Right lobe of liver (tissue), 6 donors: ENCODE results near the gene RABGAP1. TPM values are rescaled to one million over a fixed set of nuclear protein-coding genes. Genes with fewer than 3 reads are reported as not detected.
A peak's percentile ranks its signal among the peaks of the same experiment; 100 is the strongest.

Experiments used
- ATAC-seq, 4 donors: fragments of 200-7000 bp; cut with Tn5 transposase; one replicate each; pipeline ENCODE4 v1.9.1; 2020; ENCODE audit warnings: mild to moderate bottlenecking in 4 of 4, moderate library complexity in 4 of 4
- DNase-seq, 3 donors: peaks; one replicate each; pipeline ENCODE4 v3.0.0-alpha.2; 2020
- H3K27ac ChIP-seq, 3 donors: fragments of 200-600 bp; one replicate each; pipeline ENCODE4 v1.8.0; 2022
- H3K27me3 ChIP-seq, 2 donors: fragments of 200-600 bp; one replicate each; pipeline ENCODE4 v1.8.0; 2022
- H3K36me3 ChIP-seq, 4 donors: fragments of 200-600 bp; sonication (generic) in 1 of 4; one replicate each; pipeline versions ENCODE4 v1.5.1 to v1.8.0; 2017 to 2022; ENCODE audit warnings: control low read depth in 1 of 4
- H3K4me1 ChIP-seq, 4 donors: fragments of 200-600 bp; sonication (generic) in 1 of 4; one replicate each; pipeline versions ENCODE4 v1.5.1 to v1.8.0; 2017 to 2022; ENCODE audit warnings: control low read depth in 1 of 4
- H3K4me3 ChIP-seq, 3 donors: fragments of 200-600 bp; one replicate each; pipeline ENCODE4 v1.8.0; 2022
- H3K9me3 ChIP-seq, 4 donors: fragments of 200-600 bp; sonication (generic) in 1 of 4; one replicate each; pipeline versions ENCODE4 v1.5.1 to v1.8.0; 2017 to 2022; ENCODE audit warnings: control low read depth in 1 of 4
- POLR2A ChIP-seq: fragments of 450-650 bp; IDR thresholded peaks from one replicate; pipeline ENCODE4 v1.6.1; 2017; ENCODE audit warnings: antibody characterized with exemption, mild to moderate bottlenecking
- WGBS: methylation state at CpG from one replicate; pipeline ENCODE4 v1.1.6; 2018; ENCODE audit warnings: low coverage, low lambda C conversion rate; ENCODE audit not compliant: insufficient coverage; ENCODE audit errors: missing lambda C conversion rate; 5-methylcytosine and 5-hydroxymethylcytosine counted together
- intact Hi-C, 2 donors: fragments of 100-400 bp; cut with DNase I; formaldehyde crosslinking; loops; one replicate each; pipeline versions ENCODE4 v1.11.2 to v1.14.1; 2022
- long read RNA-seq: library from polyadenylated mRNA; unstranded; transcript quantifications from one replicate; pipeline ENCODE4 v2.0.0, GENCODE V29; 2019
- total RNA-seq, 6 experiments: library from RNA; depleted of rRNA in 2 of 6; stranded (reverse); fragments of >200 nt in 2 of 6; fragmentation: NEBNext Ultra II Directional in 3 of 6; extraction: Animal tissue kit (Norgen Biotek cat#: 25700) in 3 of 6; gene quantifications; one replicate each; pipeline versions ENCODE4 v1.1.0 to v1.2.4, GENCODE V29; 2016 to 2023
- TF ChIP-seq, protein P1 (sequence below), 4 donors: fragments of 200-600 bp in 3 of 4; fragments of 450-650 bp in 1 of 4; IDR thresholded peaks; one replicate each; pipeline versions ENCODE4 v1.5.1 to v1.8.0; 2016 to 2022; ENCODE audit warnings: antibody characterized with exemption in 4 of 4, mild to moderate bottlenecking in 2 of 4
- donor health status: DM: no; HTN: yes; CAD: no.
- donor health status: DM: no; HTN: no; CAD: no.
- donor health status: DM: no; HTN: no; CAD: no.
- donor health status: DM: no; HTN: yes; CAD: no.
- donor health status: DM: no; HTN: yes; CAD: no.

RABGAP1 gene
- total RNA-seq = 10 to 100 TPM; 11.4 to 15.4 (median 13.5) TPM
- long read RNA-seq = 0 reads

- Histone ChIP-seq H3K9me3 (no peaks in the 10 kb centered on the region), H3K27ac (peak within 1 kb of the TSS; percentile 58 to 72 (median 70)), H3K36me3 (peaks cover 0 to 7% (median 0%) of the 10 kb centered on the region in 4 donors), H3K4me1 (peaks cover 0 to 17% (median 4%) of the 10 kb centered on the region in 4 donors), H3K27me3 (no peaks in the 10 kb centered on the region), H3K4me3 (peak within 1 kb of the TSS; percentile 67 to 80 (median 76))
- intact Hi-C loops = no loop called here
- under 1% methylated on average over 19 of the region's 54 CpGs for WGBS
- ATAC-seq (peak; percentile 98 to 99 (median 98)), DNase-seq (peak; percentile 100)
- TF ChIP-seq POLR2A = peak; percentile 74
- TF ChIP-seq, protein P1, sequence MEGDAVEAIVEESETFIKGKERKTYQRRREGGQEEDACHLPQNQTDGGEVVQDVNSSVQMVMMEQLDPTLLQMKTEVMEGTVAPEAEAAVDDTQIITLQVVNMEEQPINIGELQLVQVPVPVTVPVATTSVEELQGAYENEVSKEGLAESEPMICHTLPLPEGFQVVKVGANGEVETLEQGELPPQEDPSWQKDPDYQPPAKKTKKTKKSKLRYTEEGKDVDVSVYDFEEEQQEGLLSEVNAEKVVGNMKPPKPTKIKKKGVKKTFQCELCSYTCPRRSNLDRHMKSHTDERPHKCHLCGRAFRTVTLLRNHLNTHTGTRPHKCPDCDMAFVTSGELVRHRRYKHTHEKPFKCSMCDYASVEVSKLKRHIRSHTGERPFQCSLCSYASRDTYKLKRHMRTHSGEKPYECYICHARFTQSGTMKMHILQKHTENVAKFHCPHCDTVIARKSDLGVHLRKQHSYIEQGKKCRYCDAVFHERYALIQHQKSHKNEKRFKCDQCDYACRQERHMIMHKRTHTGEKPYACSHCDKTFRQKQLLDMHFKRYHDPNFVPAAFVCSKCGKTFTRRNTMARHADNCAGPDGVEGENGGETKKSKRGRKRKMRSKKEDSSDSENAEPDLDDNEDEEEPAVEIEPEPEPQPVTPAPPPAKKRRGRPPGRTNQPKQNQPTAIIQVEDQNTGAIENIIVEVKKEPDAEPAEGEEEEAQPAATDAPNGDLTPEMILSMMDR (IDR thresholded peaks at IDR 0.05) = no peak
Observed at GRCh38 chr9:122940749-122941581, at the start of gene RABGAP1. RABGAP1 (plus strand) TSS chr9:122941020; CDS start chr9:122957060, 16,040 bp downstream.

DNA sequence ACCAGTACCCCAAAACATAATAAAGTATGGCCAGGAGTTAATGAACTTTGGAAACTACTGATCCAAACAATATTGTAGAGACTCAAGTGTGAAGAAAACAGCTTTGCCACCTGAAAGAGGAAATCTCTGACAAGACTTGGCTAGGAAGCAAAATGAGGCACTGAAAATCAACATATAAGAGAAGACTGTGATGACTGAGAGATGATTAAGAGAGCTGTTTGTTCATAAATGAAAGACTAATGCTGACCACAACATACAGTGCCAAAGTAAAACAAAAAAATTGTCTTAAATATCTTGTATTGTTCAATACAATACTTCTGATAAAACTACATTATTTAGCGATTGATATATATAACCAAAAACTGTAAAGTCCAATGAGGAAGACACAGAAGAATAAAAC lies 42.9 kb upstream of the RABGAP1 start:
- peaks cover 0 to 19% (median 5%) of the 10 kb centered on the region in 4 donors for H3K36me3 ChIP-seq
- DNase-seq (no peak), ATAC-seq (no peak)
- TF ChIP-seq, protein P1 (IDR thresholded peaks at IDR 0.05) = no peak
- TF ChIP-seq POLR2A = no peak
- no peak overlapping the region for H3K27ac ChIP-seq
- intact Hi-C loops = no loop called here
- no peaks in the 10 kb centered on the region for H3K9me3 ChIP-seq
- H3K4me1 ChIP-seq = no peaks in the 10 kb centered on the region
- no peaks in the 10 kb centered on the region for H3K27me3 ChIP-seq
- H3K4me3 ChIP-seq = no peak overlapping the region
- WGBS = 100% methylated on average over 1 of the region's 1 CpG

GRCh38 chr9:122900791-122901190 lies 40.0 kb upstream of the RABGAP1 start:
- Histone ChIP-seq H3K4me1 (peaks cover 0 to 12% (median 0%) of the 10 kb centered on the region in 4 donors), H3K36me3 (peaks cover 0 to 10% (median 5%) of the 10 kb centered on the region in 4 donors), H3K27me3 (no peaks in the 10 kb centered on the region), H3K9me3 (no peaks in the 10 kb centered on the region), H3K27ac (peak overlapping the region in 1 of 3 donors; percentile 6), H3K4me3 (no peak overlapping the region)
- DNase-seq (no peak), ATAC-seq (no peak)
- TF ChIP-seq, protein P1 (IDR thresholded peaks at IDR 0.05) = no peak
- TF ChIP-seq POLR2A = no peak
- WGBS = 39% methylated on average over 2 of the region's 2 CpGs
- intact Hi-C loops = no loop called here

DNA sequence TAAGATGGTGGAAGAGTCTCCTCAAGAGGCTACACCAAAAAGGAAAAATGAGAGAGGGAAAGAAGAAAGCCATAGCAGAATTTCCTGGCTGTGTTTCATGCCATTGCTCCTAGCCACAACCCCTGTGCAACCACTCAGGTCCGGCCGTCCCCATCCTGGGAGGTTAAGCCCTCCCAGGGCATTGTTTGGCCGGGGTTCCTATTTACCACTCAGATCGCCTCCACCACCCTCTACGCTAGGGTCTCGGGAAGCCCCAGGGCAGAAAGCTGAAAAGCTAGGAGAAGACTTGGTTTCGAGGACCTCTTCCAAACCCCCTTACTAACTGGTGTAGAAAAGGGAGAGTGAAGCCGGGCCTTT lies 36.4 kb upstream of the RABGAP1 start:
- DNase-seq (peak in 2 of 3 donors; percentile 46 to 66), ATAC-seq (peak; percentile 43 to 47 (median 44))
- Histone ChIP-seq H3K9me3 (no peaks in the 10 kb centered on the region), H3K27ac (peak overlapping the region; percentile 76 to 89 (median 86)), H3K4me1 (peaks cover 0 to 12% (median 0%) of the 10 kb centered on the region in 4 donors), H3K4me3 (peak overlapping the region; percentile 87 to 94 (median 92)), H3K27me3 (no peaks in the 10 kb centered on the region), H3K36me3 (no peaks in the 10 kb centered on the region)
- no peak for TF ChIP-seq POLR2A
- TF ChIP-seq, protein P1 (IDR thresholded peaks at IDR 0.05) = no peak
- intact Hi-C loops = no loop called here
- 1% methylated on average over 7 of the region's 8 CpGs for WGBS
